Esophagus muscularis mucosa (tissue), 3 donors: ENCODE measurements around the gene TMEM131.

ENCODE experiments used
- POLR2A ChIP-seq: fragments of 450-650 bp; IDR thresholded peaks from one replicate; pipeline ENCODE4 v1.6.1; 2017; ENCODE audit warnings: antibody characterized with exemption, moderate library complexity, mild to moderate bottlenecking, low read depth
- POLR2AphosphoS5 ChIP-seq, 2 donors: sonication (generic); formaldehyde crosslinking; IDR thresholded peaks; one replicate each; pipeline ENCODE4 v1.6.1; 2017; ENCODE audit warnings: antibody characterized with exemption in 2 of 2
- TF ChIP-seq, protein P1 (sequence below), 3 experiments: fragments of 200-600 bp in 2 of 3; fragments of 450-650 bp in 1 of 3; sonication (generic) in 2 of 3; IDR thresholded peaks; one replicate each; pipeline ENCODE4 v1.5.1; 2017 to 2019; ENCODE audit warnings: antibody characterized with exemption in 3 of 3, mild to moderate bottlenecking in 2 of 3, moderate library complexity in 1 of 3

DNA sequence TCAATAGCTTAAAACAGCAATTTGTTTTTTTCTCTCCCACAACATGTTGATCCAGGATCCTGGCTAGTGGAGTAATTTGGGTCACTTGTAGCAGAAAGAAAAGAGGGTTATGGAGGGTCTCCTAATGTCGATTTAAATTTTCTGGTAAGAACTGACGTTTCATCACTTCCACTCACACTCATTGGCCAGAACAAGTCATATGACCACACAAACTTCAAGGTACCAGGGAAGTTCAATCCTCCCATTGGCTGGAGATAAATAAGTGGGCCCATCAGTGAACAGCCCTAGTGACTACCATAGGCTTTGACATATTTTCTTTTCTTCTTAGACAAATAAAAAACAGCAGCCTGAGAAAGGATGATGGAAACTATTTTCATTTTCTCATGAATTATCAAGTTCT, 8.3 kb upstream of the TMEM131 start:
- TF ChIP-seq, protein P1, sequence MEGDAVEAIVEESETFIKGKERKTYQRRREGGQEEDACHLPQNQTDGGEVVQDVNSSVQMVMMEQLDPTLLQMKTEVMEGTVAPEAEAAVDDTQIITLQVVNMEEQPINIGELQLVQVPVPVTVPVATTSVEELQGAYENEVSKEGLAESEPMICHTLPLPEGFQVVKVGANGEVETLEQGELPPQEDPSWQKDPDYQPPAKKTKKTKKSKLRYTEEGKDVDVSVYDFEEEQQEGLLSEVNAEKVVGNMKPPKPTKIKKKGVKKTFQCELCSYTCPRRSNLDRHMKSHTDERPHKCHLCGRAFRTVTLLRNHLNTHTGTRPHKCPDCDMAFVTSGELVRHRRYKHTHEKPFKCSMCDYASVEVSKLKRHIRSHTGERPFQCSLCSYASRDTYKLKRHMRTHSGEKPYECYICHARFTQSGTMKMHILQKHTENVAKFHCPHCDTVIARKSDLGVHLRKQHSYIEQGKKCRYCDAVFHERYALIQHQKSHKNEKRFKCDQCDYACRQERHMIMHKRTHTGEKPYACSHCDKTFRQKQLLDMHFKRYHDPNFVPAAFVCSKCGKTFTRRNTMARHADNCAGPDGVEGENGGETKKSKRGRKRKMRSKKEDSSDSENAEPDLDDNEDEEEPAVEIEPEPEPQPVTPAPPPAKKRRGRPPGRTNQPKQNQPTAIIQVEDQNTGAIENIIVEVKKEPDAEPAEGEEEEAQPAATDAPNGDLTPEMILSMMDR (IDR thresholded peaks at IDR 0.05) = no peak
- TF ChIP-seq POLR2A (no peak), POLR2AphosphoS5 (IDR thresholded peaks at IDR 0.05) (no peak)
